ENCODE results near the gene NAA25.

Gene NAA25

GRCh38 chr12:111993292-111994150 lies 115.1 kb downstream of the NAA25 start:
- H3K4me1 ChIP-seq (ENCODE audit: control insufficient read depth in 1 of 2, insufficient read depth in 1 of 2, low read depth in 1 of 2, low read length in 1 of 2), result no peaks in the 10 kb centered on the region
- H3K9me3 ChIP-seq, result no peaks in the 10 kb centered on the region
- H3K36me3 ChIP-seq, result no peaks in the 10 kb centered on the region
- no peak overlapping the region for H3K4me3 ChIP-seq (ENCODE audit: low read depth in 1 of 2, low read length in 1 of 2)
- H3K27me3 ChIP-seq, result no peaks in the 10 kb centered on the region
- no peak overlapping the region for H3K27ac ChIP-seq
- no peak for TF ChIP-seq CTCF (IDR thresholded peaks at IDR 0.05)

- no peaks in the 10 kb centered on the region for H3K9me3 ChIP-seq
- no peaks in the 10 kb centered on the region for H3K36me3 ChIP-seq
- H3K4me3 ChIP-seq (ENCODE audit: low read depth in 1 of 2, low read length in 1 of 2), result no peak overlapping the region
- no peaks in the 10 kb centered on the region for H3K27me3 ChIP-seq
- H3K27ac ChIP-seq, result no peak overlapping the region
- TF ChIP-seq CTCF (IDR thresholded peaks at IDR 0.05), result no peak
- H3K4me1 ChIP-seq (ENCODE audit: control insufficient read depth in 1 of 2, insufficient read depth in 1 of 2, low read depth in 1 of 2, low read length in 1 of 2), result no peaks in the 10 kb centered on the region
These were observed 116.1 kb downstream of the NAA25 start for GRCh38 chr12:111992464-111992863.

- Histone ChIP-seq H3K4me1 (ENCODE audit: control insufficient read depth in 1 of 2, insufficient read depth in 1 of 2, low read depth in 1 of 2, low read length in 1 of 2) (no peaks in the 10 kb centered on the region), H3K4me3 (ENCODE audit: low read depth in 1 of 2, low read length in 1 of 2) (no peak overlapping the region), H3K27me3 (no peaks in the 10 kb centered on the region), H3K36me3 (no peaks in the 10 kb centered on the region), H3K27ac (no peak overlapping the region), H3K9me3 (no peaks in the 10 kb centered on the region)
- TF ChIP-seq CTCF (IDR thresholded peaks at IDR 0.05), result no peak
These were observed 116.6 kb downstream of the NAA25 start for GRCh38 chr12:111991946-111992345.

GRCh38 chr12:111991535-111991934 lies 117.0 kb downstream of the NAA25 start:
- no peaks in the 10 kb centered on the region for H3K36me3 ChIP-seq
- no peaks in the 10 kb centered on the region for H3K9me3 ChIP-seq
- TF ChIP-seq CTCF (IDR thresholded peaks at IDR 0.05), result no peak
- no peaks in the 10 kb centered on the region for H3K4me1 ChIP-seq (ENCODE audit: control insufficient read depth in 1 of 2, insufficient read depth in 1 of 2, low read depth in 1 of 2, low read length in 1 of 2)
- no peak overlapping the region for H3K27ac ChIP-seq
- no peaks in the 10 kb centered on the region for H3K27me3 ChIP-seq
- H3K4me3 ChIP-seq (ENCODE audit: low read depth in 1 of 2, low read length in 1 of 2), result no peak overlapping the region

GRCh38 chr12:111984820-111985219 lies 123.8 kb downstream of the NAA25 start:
- no peaks in the 10 kb centered on the region for H3K9me3 ChIP-seq
- no peaks in the 10 kb centered on the region for H3K4me1 ChIP-seq (ENCODE audit: control insufficient read depth in 1 of 2, insufficient read depth in 1 of 2, low read depth in 1 of 2, low read length in 1 of 2)
- H3K27me3 ChIP-seq, result no peaks in the 10 kb centered on the region
- no peak overlapping the region for H3K4me3 ChIP-seq (ENCODE audit: low read depth in 1 of 2, low read length in 1 of 2)
- no peak overlapping the region for H3K27ac ChIP-seq
- H3K36me3 ChIP-seq, result no peaks in the 10 kb centered on the region
- TF ChIP-seq CTCF (IDR thresholded peaks at IDR 0.05), result no peak
